Activated B cell treated with CpG ODN at 0.5 μM for 24 hours (primary cell): ENCODE measurements around the gene QRICH2. TPM values are rescaled to one million over a fixed set of nuclear protein-coding genes. Genes with fewer than 3 reads are reported as not detected.
"Not testable (repeated sequence)": the region's sequence is repeated elsewhere in the genome, so short reads cannot be mapped to it uniquely, and the experiment has no call there.

Source experiments
- ATAC-seq: fragments of 200-7000 bp; cut with Tn5 transposase; one replicate; pipeline ENCODE4 v1.10.0; 2021; ENCODE audit warnings: low read depth, mild to moderate bottlenecking, moderate library complexity
- CTCF ChIA-PET: fragments of 350-600 bp; sonication (Branson Sonifier 250); formaldehyde crosslinking; loops from one replicate; lab custom pipeline; 2021; ENCODE audit warnings: antibody characterized with exemption; lab: Charles Lee
- POLR2A ChIA-PET: fragments of 350-600 bp; sonication (Branson Sonifier 250); formaldehyde crosslinking; loops from one replicate; lab custom pipeline; 2021; ENCODE audit warnings: antibody characterized with exemption; lab: Charles Lee
- DNase-seq: peaks from one replicate; pipeline ENCODE4 v3.0.0; 2022
- H3K27ac Mint-ChIP-seq: one replicate; pipeline ENCODE4 v1.8.0; 2020; ENCODE audit warnings: mixed read lengths
- H3K27me3 Mint-ChIP-seq: one replicate; pipeline ENCODE4 v1.8.0; 2021; ENCODE audit warnings: mixed read lengths
- H3K36me3 Mint-ChIP-seq: one replicate; pipeline ENCODE4 v1.8.0; 2021; ENCODE audit warnings: low read depth, mixed read lengths
- H3K4me1 Mint-ChIP-seq: one replicate; pipeline ENCODE4 v1.8.0; 2021; ENCODE audit warnings: mixed read lengths
- H3K4me3 Mint-ChIP-seq: one replicate; pipeline ENCODE4 v1.8.0; 2020; ENCODE audit warnings: mild to moderate bottlenecking, mixed read lengths
- H3K9me3 Mint-ChIP-seq: one replicate; pipeline ENCODE4 v1.8.0; 2020; ENCODE audit warnings: mixed read lengths
- CTCF ChIP-seq: fragments of 200-600 bp; IDR thresholded peaks from one replicate; pipeline ENCODE4 v1.8.0; 2022; ENCODE audit warnings: antibody characterized with exemption, mild to moderate bottlenecking
- intact Hi-C: fragments of 100-400 bp; cut with micrococcal nuclease; formaldehyde crosslinking; loops from one replicate; pipeline ENCODE4 v1.15.1; 2024
- total RNA-seq: library from RNA; stranded (reverse); gene quantifications from 2 replicates; pipeline ENCODE4 v1.2.3, GENCODE V29; 2022

QRICH2 gene
- total RNA-seq, 1 donor from 2014 or later: 2.0 TPM

GRCh38 chr17:76233588-76234353 lies 74.3 kb downstream of the QRICH2 start:
- Mint-ChIP-seq H3K9me3 (no peaks in the 10 kb centered on the region), H3K27ac (no peak overlapping the region), H3K4me3 (no peak overlapping the region), H3K36me3 (no peaks in the 10 kb centered on the region), H3K4me1 (peaks cover 3% of the 10 kb centered on the region), H3K27me3 (peaks cover 7% of the 10 kb centered on the region)
- POLR2A ChIA-PET: interaction anchor here (0.8 to 1.3 kb wide), 2 partner anchors 38 to 52 kb away, joined by 3 read pairs; no protein-coding TSS in a partner anchor
- no peak for DNase-seq
- intact Hi-C loops: no loop called here
- no peak for ATAC-seq
- TF ChIP-seq CTCF: no peak
- CTCF ChIA-PET: no interaction called here

DNA sequence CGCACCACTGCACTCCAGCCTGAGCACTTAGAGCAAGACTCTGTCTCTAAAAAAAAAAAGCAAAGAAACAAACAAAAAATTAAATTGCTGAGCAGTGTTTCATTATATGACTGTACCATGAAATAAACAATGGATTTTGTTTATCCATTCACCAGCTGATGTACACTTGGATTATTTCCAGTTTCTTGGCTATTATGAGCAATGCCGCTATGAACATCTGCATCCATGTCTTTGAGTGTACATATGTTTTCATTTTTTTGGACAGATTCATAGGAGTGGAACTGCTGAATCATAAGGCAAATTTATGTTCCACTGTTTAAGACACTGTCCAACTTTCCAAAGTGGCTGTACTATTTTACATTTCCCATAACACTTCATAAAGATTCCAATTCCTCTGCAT lies 75.7 kb downstream of the QRICH2 start:
- DNase-seq: no peak
- intact Hi-C loops: no loop called here
- CTCF ChIA-PET: no interaction called here
- Mint-ChIP-seq H3K9me3 (no peaks in the 10 kb centered on the region), H3K4me1 (peaks cover 2% of the 10 kb centered on the region), H3K4me3 (no peak overlapping the region), H3K36me3 (no peaks in the 10 kb centered on the region), H3K27me3 (peaks cover 6% of the 10 kb centered on the region), H3K27ac (no peak overlapping the region)
- no peak for TF ChIP-seq CTCF
- ATAC-seq: no peak
- POLR2A ChIA-PET: no interaction called here

- H3K27ac Mint-ChIP-seq, H3K36me3 Mint-ChIP-seq, H3K4me3 Mint-ChIP-seq, ATAC-seq, CTCF ChIA-PET, POLR2A ChIA-PET, intact Hi-C loops, H3K9me3 Mint-ChIP-seq, H3K27me3 Mint-ChIP-seq, H3K4me1 Mint-ChIP-seq, DNase-seq: not testable (repeated sequence)
These were observed 81.3 kb downstream of the QRICH2 start for GRCh38 chr17:76226749-76227148.

DNA sequence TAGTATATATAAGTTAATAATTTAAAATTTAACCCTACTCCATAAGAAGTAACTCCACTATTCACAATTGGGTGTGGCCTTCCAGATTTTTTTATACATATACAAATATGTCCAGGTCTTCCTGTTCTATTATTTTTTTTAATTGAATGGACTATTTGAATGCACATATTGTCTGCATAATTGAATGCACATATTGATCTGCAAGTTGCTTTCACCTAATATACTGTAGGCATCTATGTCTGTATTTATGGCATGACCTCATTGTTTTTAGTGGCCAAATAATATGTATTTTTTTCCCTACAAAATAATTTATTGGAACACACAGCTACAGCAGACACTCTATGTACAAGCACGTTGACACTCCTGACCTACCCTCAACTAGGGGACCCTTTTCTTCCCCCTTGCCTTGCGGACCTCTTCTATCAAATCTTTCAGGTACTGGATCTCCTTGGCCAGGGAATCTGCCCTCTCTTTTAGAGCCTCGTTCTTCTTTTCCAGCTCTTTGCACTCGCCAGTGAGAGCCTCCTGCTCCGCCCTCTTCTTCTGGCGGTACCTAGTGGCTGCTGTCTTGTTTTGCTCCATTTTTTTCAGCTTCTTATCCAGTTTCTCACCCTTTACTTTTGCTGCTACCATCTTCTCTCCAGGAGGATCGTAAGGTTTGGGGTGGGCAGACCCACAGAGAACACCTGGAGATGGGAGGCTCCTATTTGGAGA lies 82.5 kb downstream of the QRICH2 start:
- POLR2A ChIA-PET, H3K9me3 Mint-ChIP-seq, CTCF ChIA-PET, ATAC-seq, DNase-seq, H3K36me3 Mint-ChIP-seq, H3K27me3 Mint-ChIP-seq, H3K4me3 Mint-ChIP-seq, H3K27ac Mint-ChIP-seq, intact Hi-C loops, H3K4me1 Mint-ChIP-seq: not testable (repeated sequence)

Other genes with a start within 250 kb of the QRICH2 start
- 73.7 and 76.1 TPM in 2 replicates for gene SRP68, start 235.8 kb downstream of the QRICH2 start, total RNA-seq
- gene GALR2, start 233.5 kb downstream of the QRICH2 start, total RNA-seq: 0.18 and 0.32 TPM in 2 replicates
- 0.34 and 0.67 TPM in 2 replicates for gene ZACN, start 229.1 kb downstream of the QRICH2 start, total RNA-seq
- gene EXOC7, start 204.5 kb downstream of the QRICH2 start, total RNA-seq: 133 and 146 TPM in 2 replicates
- 0.39 and 0.44 TPM in 2 replicates for gene FOXJ1, start 167.0 kb downstream of the QRICH2 start, total RNA-seq
- gene RNF157, start 67.8 kb downstream of the QRICH2 start, total RNA-seq: 3.1 and 3.5 TPM in 2 replicates
- 144 and 152 TPM in 2 replicates for gene UBALD2, start 42.9 kb downstream of the QRICH2 start, total RNA-seq
- 26.7 and 27.1 TPM in 2 replicates for gene PRPSAP1, start 45.6 kb upstream of the QRICH2 start, total RNA-seq
- 1.1 and 1.3 TPM in 2 replicates for gene SPHK1, start 76.3 kb upstream of the QRICH2 start, total RNA-seq
- gene UBE2O, start 144.9 kb upstream of the QRICH2 start, total RNA-seq: 39.0 and 40.3 TPM in 2 replicates
- gene AANAT, start 159.3 kb upstream of the QRICH2 start, total RNA-seq: 0.55 TPM in 1 of 2 replicates, not detected in the other
- 150 and 189 TPM in 2 replicates for gene RHBDF2, start 193.1 kb upstream of the QRICH2 start, total RNA-seq
- gene CYGB, start 229.4 kb upstream of the QRICH2 start, total RNA-seq: 0.44 and 0.49 TPM in 2 replicates
- 5.3 and 5.5 TPM in 2 replicates for gene PRCD, start 231.8 kb upstream of the QRICH2 start, total RNA-seq